Measurements from ENCODE around the gene MYO10.

MYO10 gene

GRCh38 chr5:16863469-16863946 lies 72.6 kb downstream of the MYO10 start:
- TF ChIP-seq CTCF (IDR thresholded peaks at IDR 0.05; ENCODE audit: low read depth, low read length) = no peak
- no peak overlapping the region for H3K4me3 ChIP-seq (ENCODE audit: low read depth, low read length)
- in situ Hi-C loops (cut with HindIII; ENCODE audit: low sequenced_read_pairs) = no loop called here
- no peak for DNase-seq (ENCODE audit: low read depth, low spot score)

- no peak overlapping the region for H3K4me3 ChIP-seq (ENCODE audit: low read depth, low read length)
- TF ChIP-seq CTCF (IDR thresholded peaks at IDR 0.05; ENCODE audit: low read depth, low read length) = no peak
- no peak for DNase-seq (ENCODE audit: low read depth, low spot score)
- in situ Hi-C loops (cut with HindIII; ENCODE audit: low sequenced_read_pairs) = no loop called here
Measured at GRCh38 chr5:16862777-16863176, 73.3 kb downstream of the MYO10 start.

GRCh38 chr5:16859346-16859745 lies 76.7 kb downstream of the MYO10 start:
- DNase-seq (ENCODE audit: low read depth, low spot score) = no peak
- in situ Hi-C loops (cut with HindIII; ENCODE audit: low sequenced_read_pairs) = no loop called here
- H3K4me3 ChIP-seq (ENCODE audit: low read depth, low read length) = no peak overlapping the region
- no peak for TF ChIP-seq CTCF (IDR thresholded peaks at IDR 0.05; ENCODE audit: low read depth, low read length)

GRCh38 chr5:16858151-16858550 lies 77.9 kb downstream of the MYO10 start:
- in situ Hi-C loops (cut with HindIII; ENCODE audit: low sequenced_read_pairs) = no loop called here
- no peak overlapping the region for H3K4me3 ChIP-seq (ENCODE audit: low read depth, low read length)
- no peak for DNase-seq (ENCODE audit: low read depth, low spot score)
- no peak for TF ChIP-seq CTCF (IDR thresholded peaks at IDR 0.05; ENCODE audit: low read depth, low read length)

GRCh38 chr5:16857635-16858034 lies 78.5 kb downstream of the MYO10 start:
- in situ Hi-C loops (cut with HindIII; ENCODE audit: low sequenced_read_pairs) = no loop called here
- no peak for TF ChIP-seq CTCF (IDR thresholded peaks at IDR 0.05; ENCODE audit: low read depth, low read length)
- no peak overlapping the region for H3K4me3 ChIP-seq (ENCODE audit: low read depth, low read length)
- no peak for DNase-seq (ENCODE audit: low read depth, low spot score)

GRCh38 chr5:16856531-16856930 lies 79.6 kb downstream of the MYO10 start:
- no peak overlapping the region for H3K4me3 ChIP-seq (ENCODE audit: low read depth, low read length)
- TF ChIP-seq CTCF (IDR thresholded peaks at IDR 0.05; ENCODE audit: low read depth, low read length) = no peak
- in situ Hi-C loops (cut with HindIII; ENCODE audit: low sequenced_read_pairs) = no loop called here
- no peak for DNase-seq (ENCODE audit: low read depth, low spot score)

- no peak for DNase-seq (ENCODE audit: low read depth, low spot score)
- in situ Hi-C loops (cut with HindIII; ENCODE audit: low sequenced_read_pairs) = no loop called here
- no peak for TF ChIP-seq CTCF (IDR thresholded peaks at IDR 0.05; ENCODE audit: low read depth, low read length)
- no peak overlapping the region for H3K4me3 ChIP-seq (ENCODE audit: low read depth, low read length)
Measured at GRCh38 chr5:16855898-16856297, 80.2 kb downstream of the MYO10 start.
